ENCODE results near the gene AP5Z1.

GRCh38 chr7:4837803-4838625 is 62.6 kb downstream of the AP5Z1 start:
- TF ChIP-seq CTCF (IDR thresholded peaks at IDR 0.05; ENCODE audit: borderline replicate concordance, extremely low read depth, low read length, poor library complexity, severe bottlenecking): no peak
- TF ChIP-seq EZH2 (IDR thresholded peaks at IDR 0.05; ENCODE audit: borderline replicate concordance, low read depth, low read length, severe bottlenecking): no peak

Data from DND-41 (cell line).